Measurements from ENCODE around the gene EPHA10. TPM values are rescaled to one million over a fixed set of nuclear protein-coding genes. Genes with fewer than 3 reads are reported as not detected.
A peak's percentile ranks its signal among the peaks of the same experiment; 100 is the strongest.

EPHA10 gene
- total RNA-seq, 1 donor from 2014 or later: not detected

- no peaks in the 10 kb centered on the region for H3K36me3 ChIP-seq (ENCODE audit: insufficient read depth, low read length)
- H3K27ac ChIP-seq (ENCODE audit: low read depth, low read length): no peak within 1 kb of the TSS
- no peaks in the 10 kb centered on the region for H3K9me3 Mint-ChIP-seq (ENCODE audit: unreplicated experiment)
- no peak for TF ChIP-seq EZH2 (IDR thresholded peaks at IDR 0.05; ENCODE audit: insufficient read depth, low read length)
- peak; percentile 40 for DNase-seq (ENCODE audit: low read depth)
- H3K4me3 ChIP-seq (ENCODE audit: insufficient read depth, low read depth, low read length): peak within 1 kb of the TSS; percentile 51
- peaks cover 59% of the 10 kb centered on the region for H3K27me3 Mint-ChIP-seq (ENCODE audit: low read depth, unreplicated experiment)
- peak within 1 kb of the TSS; percentile 86 for H2AFZ ChIP-seq (ENCODE audit: low read depth, low read length)
- H3K4me3 Mint-ChIP-seq (ENCODE audit: unreplicated experiment): peak within 1 kb of the TSS; percentile 71
- H3K79me2 ChIP-seq (ENCODE audit: insufficient read depth, low read length): no peaks in the 10 kb centered on the region
- H3K4me2 ChIP-seq (ENCODE audit: low read length): peak within 1 kb of the TSS; percentile 86
- H3K9ac ChIP-seq (ENCODE audit: low read length): no peak within 1 kb of the TSS
- no peak within 1 kb of the TSS for H3K27ac Mint-ChIP-seq (ENCODE audit: unreplicated experiment)
- H3K36me3 Mint-ChIP-seq (ENCODE audit: low read depth, unreplicated experiment): no peaks in the 10 kb centered on the region
- H3K4me1 Mint-ChIP-seq (ENCODE audit: low read depth, unreplicated experiment): peaks cover 2% of the 10 kb centered on the region
- no peaks in the 10 kb centered on the region for H3K9me3 ChIP-seq (ENCODE audit: insufficient read depth, low read depth, low read length)
- no peak for FAIRE-seq
- no peaks in the 10 kb centered on the region for H3K4me1 ChIP-seq (ENCODE audit: insufficient read depth, low read length)
- H4K20me1 ChIP-seq (ENCODE audit: insufficient read depth, low read length): peaks cover 3% of the 10 kb centered on the region
- peaks cover 23% of the 10 kb centered on the region for H3K27me3 ChIP-seq (ENCODE audit: insufficient read depth, low read length)
Observed at GRCh38 chr1:37793773-37794371, 29.0 kb upstream of the EPHA10 start, which contains the start of gene MANEAL. TSS of gene MANEAL (plus strand) at chr1:37793847. CDS start at chr1:37794183, 336 bp downstream.

- no peak for FAIRE-seq
- no peaks in the 10 kb centered on the region for H3K79me2 ChIP-seq (ENCODE audit: insufficient read depth, low read length)
- no peak overlapping the region for H3K9ac ChIP-seq (ENCODE audit: low read length)
- Mint-ChIP-seq H3K27ac (ENCODE audit: unreplicated experiment) (no peak overlapping the region), H3K27me3 (ENCODE audit: low read depth, unreplicated experiment) (peaks cover 67% of the 10 kb centered on the region), H3K36me3 (ENCODE audit: low read depth, unreplicated experiment) (no peaks in the 10 kb centered on the region), H3K9me3 (ENCODE audit: unreplicated experiment) (no peaks in the 10 kb centered on the region), H3K4me3 (ENCODE audit: unreplicated experiment) (peak overlapping the region; percentile 54), H3K4me1 (ENCODE audit: low read depth, unreplicated experiment) (peaks cover 2% of the 10 kb centered on the region)
- H3K4me2 ChIP-seq (ENCODE audit: low read length): no peak overlapping the region
- H3K36me3 ChIP-seq (ENCODE audit: insufficient read depth, low read length): no peaks in the 10 kb centered on the region
- H3K27ac ChIP-seq (ENCODE audit: low read depth, low read length): no peak overlapping the region
- DNase-seq (ENCODE audit: low read depth): no peak
- no peak overlapping the region for H2AFZ ChIP-seq (ENCODE audit: low read depth, low read length)
- H3K27me3 ChIP-seq (ENCODE audit: insufficient read depth, low read length): peaks cover 29% of the 10 kb centered on the region
- TF ChIP-seq EZH2 (IDR thresholded peaks at IDR 0.05; ENCODE audit: insufficient read depth, low read length): no peak
- peaks cover 3% of the 10 kb centered on the region for H4K20me1 ChIP-seq (ENCODE audit: insufficient read depth, low read length)
- H3K4me3 ChIP-seq (ENCODE audit: insufficient read depth, low read depth, low read length): no peak overlapping the region
- H3K4me1 ChIP-seq (ENCODE audit: insufficient read depth, low read length): no peaks in the 10 kb centered on the region
- H3K9me3 ChIP-seq (ENCODE audit: insufficient read depth, low read depth, low read length): no peaks in the 10 kb centered on the region
Observed at GRCh38 chr1:37792943-37793686, 28.2 kb upstream of the EPHA10 start.

GRCh38 chr1:37782491-37782890 is 17.6 kb upstream of the EPHA10 start:
- H3K9me3 ChIP-seq (ENCODE audit: insufficient read depth, low read depth, low read length): peaks cover 4% of the 10 kb centered on the region
- no peaks in the 10 kb centered on the region for H3K36me3 Mint-ChIP-seq (ENCODE audit: low read depth, unreplicated experiment)
- FAIRE-seq (no peak), DNase-seq (ENCODE audit: low read depth) (no peak)
- no peak overlapping the region for H3K27ac ChIP-seq (ENCODE audit: low read depth, low read length)
- no peaks in the 10 kb centered on the region for H3K4me1 Mint-ChIP-seq (ENCODE audit: low read depth, unreplicated experiment)
- H3K4me1 ChIP-seq (ENCODE audit: insufficient read depth, low read length): no peaks in the 10 kb centered on the region
- H3K9ac ChIP-seq (ENCODE audit: low read length): no peak overlapping the region
- no peak overlapping the region for H3K4me3 Mint-ChIP-seq (ENCODE audit: unreplicated experiment)
- H3K4me3 ChIP-seq (ENCODE audit: insufficient read depth, low read depth, low read length): no peak overlapping the region
- no peak overlapping the region for H3K27ac Mint-ChIP-seq (ENCODE audit: unreplicated experiment)
- H3K27me3 Mint-ChIP-seq (ENCODE audit: low read depth, unreplicated experiment): peaks cover 64% of the 10 kb centered on the region
- H3K27me3 ChIP-seq (ENCODE audit: insufficient read depth, low read length): peaks cover 10% of the 10 kb centered on the region
- H3K9me3 Mint-ChIP-seq (ENCODE audit: unreplicated experiment): no peaks in the 10 kb centered on the region
- no peak overlapping the region for H3K4me2 ChIP-seq (ENCODE audit: low read length)
- H4K20me1 ChIP-seq (ENCODE audit: insufficient read depth, low read length): no peaks in the 10 kb centered on the region
- no peaks in the 10 kb centered on the region for H3K79me2 ChIP-seq (ENCODE audit: insufficient read depth, low read length)
- TF ChIP-seq CTCF (IDR thresholded peaks at IDR 0.05; ENCODE audit: insufficient read depth, low read depth, low read length): no peak
- no peaks in the 10 kb centered on the region for H3K36me3 ChIP-seq (ENCODE audit: insufficient read depth, low read length)
- H2AFZ ChIP-seq (ENCODE audit: low read depth, low read length): no peak overlapping the region
